ENCODE results near the gene CORT.

DNA sequence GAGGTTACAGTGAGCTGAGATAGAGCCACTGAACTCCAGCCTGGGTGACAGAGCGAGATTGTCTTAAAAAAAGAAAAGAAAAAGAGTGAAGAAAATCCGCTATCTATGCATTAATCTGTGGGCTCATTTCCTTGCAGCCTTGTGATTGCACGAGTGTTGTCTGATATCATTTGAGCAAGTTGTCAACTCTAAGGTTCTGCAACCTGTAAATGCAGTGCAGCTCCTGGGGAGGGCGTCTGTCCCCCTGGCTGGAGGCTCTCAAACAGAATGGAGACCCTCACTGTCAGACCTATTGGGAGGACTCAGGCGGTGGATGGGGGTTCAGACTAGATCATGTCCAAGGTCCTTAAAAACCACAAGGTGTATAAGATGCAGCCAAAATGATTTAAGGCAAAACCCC lies 6.2 kb downstream of the CORT start:
- TF ChIP-seq CTCF (conservative IDR thresholded peaks at IDR 0.05; ENCODE audit: low read depth, low read length), result no peak
- no peak for TF ChIP-seq POLR2A (IDR thresholded peaks at IDR 0.05; ENCODE audit: low read depth, low read length)
- TF ChIP-seq MXI1 (IDR thresholded peaks at IDR 0.05; ENCODE audit: borderline replicate concordance, low read depth, low read length), result no peak
- no peak for TF ChIP-seq USF2 (IDR thresholded peaks at IDR 0.05; ENCODE audit: low read depth, low read length)
- TF ChIP-seq FOS (IDR thresholded peaks at IDR 0.05; ENCODE audit: low read depth, low read length), result no peak
- no peak for TF ChIP-seq SMC3 (IDR thresholded peaks at IDR 0.05; ENCODE audit: low read depth, low read length)
- TF ChIP-seq BHLHE40 (IDR thresholded peaks at IDR 0.05; ENCODE audit: low read depth, low read length), result no peak
